Gastrocnemius medialis (tissue), 4 donors: ENCODE results near the gene DCDC1. TPM values are rescaled to one million over a fixed set of nuclear protein-coding genes. Genes with fewer than 3 reads are reported as not detected.

Experiments
- ATAC-seq, 2 donors: fragments of 150-250 bp; one replicate each; pipeline ENCODE4 v1.9.1; 2016
- DNase-seq, 2 donors: peaks; one replicate each; pipeline ENCODE4 v3.0.0-alpha.2; 2019
- H3K27ac ChIP-seq, 4 donors: fragments of 200-600 bp; sonication (generic); 1 replicate in 1 of 4; 2 replicates in 3 of 4; pipeline ENCODE4 v1.5.1; 2016 to 2018; ENCODE audit warnings: mild to moderate bottlenecking in 2 of 4, moderate library complexity in 1 of 4
- H3K27me3 ChIP-seq, 3 donors: fragments of 200-600 bp; sonication (generic) in 2 of 3; 1 replicate in 1 of 3; 2 replicates in 2 of 3; pipeline versions ENCODE4 v1.5.1 to v1.6.0; 2016 to 2019; ENCODE audit warnings: mild to moderate bottlenecking in 1 of 3, moderate library complexity in 1 of 3
- H3K36me3 ChIP-seq, 2 donors: fragments of 200-600 bp; sonication (generic) in 1 of 2; one replicate each; pipeline ENCODE4 v1.5.1; 2017 to 2018
- H3K4me1 ChIP-seq, 2 donors: fragments of 200-600 bp; sonication (generic) in 1 of 2; one replicate each; pipeline ENCODE4 v1.5.1; 2016 to 2017; ENCODE audit warnings: mild to moderate bottlenecking in 2 of 2
- H3K4me3 ChIP-seq, 4 donors: fragments of 200-600 bp; sonication (generic) in 3 of 4; 1 replicate in 1 of 4; 2 replicates in 3 of 4; pipeline ENCODE4 v1.5.1; 2016 to 2019; ENCODE audit warnings: mild to moderate bottlenecking in 2 of 4
- H3K9me3 ChIP-seq, 3 donors: fragments of 200-600 bp; sonication (generic) in 2 of 3; 1 replicate in 1 of 3; 2 replicates in 2 of 3; pipeline ENCODE4 v1.5.1; 2016 to 2019
- POLR2A ChIP-seq, 2 donors: fragments of 450-650 bp; IDR thresholded peaks; one replicate each; pipeline ENCODE4 v1.6.1; 2017; ENCODE audit warnings: antibody characterized with exemption in 2 of 2, mild to moderate bottlenecking in 2 of 2, moderate library complexity in 2 of 2
- in situ Hi-C, 4 donors: fragments of 200-750 bp; cut with MboI; loops; one replicate each; pipeline versions ENCODE4 v1.15.0 to v1.8.0; 2017; ENCODE audit warnings: low sequenced_read_pairs in 4 of 4
- intact Hi-C: fragments of 100-400 bp; cut with DNase I; formaldehyde crosslinking; loops from one replicate; pipeline ENCODE4 v1.15.1; 2023; ENCODE audit warnings: low total_unique reads
- total RNA-seq, 4 donors: library from RNA; depleted of rRNA; stranded (reverse); fragments of >200 nt; gene quantifications; one replicate each; pipeline versions ENCODE4 v1.1.0 to v1.2.3, GENCODE V29; 2016
- TF ChIP-seq, protein P1 (sequence below), 5 experiments: fragments of 450-650 bp in 3 of 5; fragments of 200-600 bp in 2 of 5; sonication (generic) in 2 of 5; IDR thresholded peaks in 4 of 5; conservative IDR thresholded peaks in 1 of 5; 1 replicate in 4 of 5; 2 replicates in 1 of 5; pipeline ENCODE4 v1.5.1; 2016 to 2019; ENCODE audit warnings: antibody characterized with exemption in 5 of 5, mild to moderate bottlenecking in 3 of 5, moderate library complexity in 3 of 5

DCDC1 gene
- total RNA-seq, 4 donors from 2014 or later, result not detected

DNA sequence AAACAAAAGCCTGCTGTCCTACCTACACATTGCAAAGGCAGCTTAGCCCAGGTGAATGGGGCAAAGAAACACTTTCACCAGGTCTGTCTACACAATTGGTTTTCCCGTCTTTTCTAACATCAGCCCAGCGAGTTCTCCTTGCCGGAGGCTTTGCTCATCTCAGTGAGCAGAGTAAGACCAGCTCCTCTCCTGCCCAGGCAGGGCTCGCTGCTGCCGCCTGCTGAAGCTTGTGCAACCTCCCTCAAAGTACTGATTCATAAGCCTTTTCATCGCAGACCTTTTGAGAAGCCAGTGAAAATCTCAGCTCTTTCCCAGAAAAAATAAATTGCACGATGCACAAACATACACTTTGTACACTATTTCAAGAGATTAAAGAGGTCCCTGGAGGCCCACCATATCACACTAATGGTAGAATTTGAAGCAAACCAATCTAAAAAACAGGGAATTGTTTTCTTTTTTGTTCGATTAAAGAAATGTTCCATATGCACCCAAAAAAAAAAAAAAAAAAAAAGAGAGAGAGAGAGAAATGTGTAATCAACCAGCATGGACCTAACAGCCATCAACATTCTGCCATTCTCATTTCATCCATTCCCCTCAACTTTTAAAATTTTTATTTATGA, 455.3 kb downstream of the DCDC1 start:
- ATAC-seq, result no peak
- in situ Hi-C loops (loop anchor here in 2 of 4 donors (10.0 to 25.0 kb wide), 3 partner anchors 559 to 1477 kb away; no protein-coding TSS in a partner anchor), intact Hi-C loops (no loop called here)
- DNase-seq, result no peak
- Histone ChIP-seq H3K27me3 (no peaks in the 10 kb centered on the region), H3K36me3 (no peaks in the 10 kb centered on the region), H3K4me1 (no peaks in the 10 kb centered on the region), H3K9me3 (no peaks in the 10 kb centered on the region), H3K27ac (no peak overlapping the region), H3K4me3 (no peak overlapping the region)
- TF ChIP-seq, protein P1, sequence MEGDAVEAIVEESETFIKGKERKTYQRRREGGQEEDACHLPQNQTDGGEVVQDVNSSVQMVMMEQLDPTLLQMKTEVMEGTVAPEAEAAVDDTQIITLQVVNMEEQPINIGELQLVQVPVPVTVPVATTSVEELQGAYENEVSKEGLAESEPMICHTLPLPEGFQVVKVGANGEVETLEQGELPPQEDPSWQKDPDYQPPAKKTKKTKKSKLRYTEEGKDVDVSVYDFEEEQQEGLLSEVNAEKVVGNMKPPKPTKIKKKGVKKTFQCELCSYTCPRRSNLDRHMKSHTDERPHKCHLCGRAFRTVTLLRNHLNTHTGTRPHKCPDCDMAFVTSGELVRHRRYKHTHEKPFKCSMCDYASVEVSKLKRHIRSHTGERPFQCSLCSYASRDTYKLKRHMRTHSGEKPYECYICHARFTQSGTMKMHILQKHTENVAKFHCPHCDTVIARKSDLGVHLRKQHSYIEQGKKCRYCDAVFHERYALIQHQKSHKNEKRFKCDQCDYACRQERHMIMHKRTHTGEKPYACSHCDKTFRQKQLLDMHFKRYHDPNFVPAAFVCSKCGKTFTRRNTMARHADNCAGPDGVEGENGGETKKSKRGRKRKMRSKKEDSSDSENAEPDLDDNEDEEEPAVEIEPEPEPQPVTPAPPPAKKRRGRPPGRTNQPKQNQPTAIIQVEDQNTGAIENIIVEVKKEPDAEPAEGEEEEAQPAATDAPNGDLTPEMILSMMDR (IDR thresholded peaks at IDR 0.05 in 4 of 5, conservative IDR thresholded peaks at IDR 0.05 in 1 of 5), result peak in 2 of 5 experiments; percentile 27 to 38
- TF ChIP-seq POLR2A (IDR thresholded peaks at IDR 0.05), result no peak

DNA sequence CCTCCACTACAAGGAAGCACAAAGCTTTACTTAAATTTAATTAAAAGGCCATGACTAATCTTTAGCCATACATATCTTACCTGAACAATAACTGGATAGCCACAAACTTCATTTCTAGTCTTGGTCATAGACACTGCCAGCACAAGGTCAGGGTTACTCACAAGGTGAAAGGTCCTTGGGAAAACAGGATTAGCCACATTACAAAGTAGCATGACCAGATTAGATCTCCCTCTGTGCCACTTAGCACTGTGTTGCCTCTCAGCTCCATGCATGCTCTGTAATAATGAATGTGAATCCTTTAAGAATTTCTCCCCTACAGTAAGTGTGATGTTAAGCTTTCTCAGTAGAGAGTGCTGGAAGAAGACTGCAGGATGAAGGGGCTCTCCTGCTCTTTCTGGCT, 458.3 kb downstream of the DCDC1 start:
- TF ChIP-seq POLR2A (IDR thresholded peaks at IDR 0.05), result no peak
- TF ChIP-seq, protein P1 (IDR thresholded peaks at IDR 0.05 in 4 of 5, conservative IDR thresholded peaks at IDR 0.05 in 1 of 5), result no peak
- H3K36me3 ChIP-seq, result no peaks in the 10 kb centered on the region
- intact Hi-C loops, result no loop called here
- no peak overlapping the region for H3K4me3 ChIP-seq
- no peaks in the 10 kb centered on the region for H3K27me3 ChIP-seq
- in situ Hi-C loops, result loop anchor here in 2 of 4 donors (10.0 to 25.0 kb wide), 3 partner anchors 556 to 1474 kb away; no protein-coding TSS in a partner anchor
- no peaks in the 10 kb centered on the region for H3K4me1 ChIP-seq
- ATAC-seq (no peak), DNase-seq (no peak)
- no peak overlapping the region for H3K27ac ChIP-seq
- no peaks in the 10 kb centered on the region for H3K9me3 ChIP-seq

DNA sequence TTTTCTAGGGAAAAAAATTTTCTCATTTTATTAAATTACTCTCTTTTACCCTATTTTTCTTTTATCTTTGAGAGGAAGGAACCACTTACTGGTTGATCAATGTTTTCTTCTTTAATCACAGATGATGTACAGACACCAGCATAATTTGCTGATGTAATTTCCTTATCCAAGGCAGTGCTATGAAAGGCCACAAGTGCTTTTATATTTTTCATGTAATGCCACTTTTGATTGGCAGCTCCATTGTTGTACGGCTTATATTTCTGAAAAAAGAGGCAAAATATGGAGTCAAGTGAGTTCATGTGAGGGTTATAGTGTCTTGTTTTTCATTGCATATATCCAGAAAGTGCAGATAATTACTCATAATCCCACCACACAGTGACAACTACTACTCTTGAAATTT, 460.7 kb downstream of the DCDC1 start:
- no peaks in the 10 kb centered on the region for H3K9me3 ChIP-seq

DNA sequence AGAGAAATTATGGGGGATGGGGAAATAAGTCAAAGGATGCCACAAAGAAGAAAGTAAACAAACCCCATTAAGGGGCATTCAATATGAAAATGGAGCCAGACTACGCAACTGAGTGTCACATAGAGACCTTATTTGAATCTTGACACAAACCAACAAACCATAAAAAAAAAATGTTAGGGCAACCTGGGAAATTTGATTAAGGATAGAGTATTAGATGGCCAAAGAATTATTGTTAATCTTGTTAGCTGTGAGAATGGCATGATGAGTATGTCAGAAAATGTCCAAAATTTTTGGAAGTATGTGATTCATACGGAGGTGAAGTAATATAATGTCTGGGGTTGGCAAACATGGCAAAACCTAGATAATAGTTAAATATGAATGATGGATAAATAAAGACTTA, 461.3 kb downstream of the DCDC1 start:
- in situ Hi-C loops (loop anchor here in 1 of 4 donors (25.0 kb wide), 1 partner anchor 1471 kb away; no protein-coding TSS in a partner anchor), intact Hi-C loops (no loop called here)
- Histone ChIP-seq H3K4me3 (no peak overlapping the region), H3K36me3 (no peaks in the 10 kb centered on the region), H3K4me1 (no peaks in the 10 kb centered on the region), H3K27ac (no peak overlapping the region), H3K9me3 (no peaks in the 10 kb centered on the region), H3K27me3 (no peaks in the 10 kb centered on the region)
- DNase-seq (no peak), ATAC-seq (no peak)
- TF ChIP-seq POLR2A (IDR thresholded peaks at IDR 0.05), result no peak
- TF ChIP-seq, protein P1 (IDR thresholded peaks at IDR 0.05 in 4 of 5, conservative IDR thresholded peaks at IDR 0.05 in 1 of 5), result no peak

More for the DNA sequence above, 460.7 kb downstream of the DCDC1 start:
- no peaks in the 10 kb centered on the region for H3K27me3 ChIP-seq
- no peak overlapping the region for H3K27ac ChIP-seq
- no peak for ATAC-seq
- H3K36me3 ChIP-seq, result no peaks in the 10 kb centered on the region
- no peak for TF ChIP-seq POLR2A (IDR thresholded peaks at IDR 0.05)
- TF ChIP-seq, protein P1 (IDR thresholded peaks at IDR 0.05 in 4 of 5, conservative IDR thresholded peaks at IDR 0.05 in 1 of 5), result no peak
- DNase-seq, result no peak
- intact Hi-C loops, result no loop called here
- no peaks in the 10 kb centered on the region for H3K4me1 ChIP-seq
- no peak overlapping the region for H3K4me3 ChIP-seq
- in situ Hi-C loops, result loop anchor here in 1 of 4 donors (25.0 kb wide), 1 partner anchor 1472 kb away; no protein-coding TSS in a partner anchor
